GM12891 (cell line): Measurements from ENCODE around the gene SARDH.

ENCODE experiments used
- DNase-seq: peaks from one replicate; pipeline ENCODE4 v3.0.0; 2011; ENCODE audit warnings: low spot score; ENCODE audit not compliant: insufficient read length
- FAIRE-seq: peaks from 2 replicates; lab custom pipeline; 2011; peaks lifted over from hg19 to GRCh38; lab: Jason Lieb, UNC
- PAX5 ChIP-seq: IDR thresholded peaks from 2 replicates; pipeline ENCODE4 v1.6.1; 2011; ENCODE audit warnings: low read length, moderate library complexity, mild to moderate bottlenecking; ENCODE audit not compliant: insufficient read depth, severe bottlenecking
- POLR2A ChIP-seq: IDR thresholded peaks from 2 replicates; pipeline ENCODE4 v1.6.1; 2011; ENCODE audit warnings: low read depth, low read length, control low read depth
- POLR2AphosphoS5 ChIP-seq: IDR thresholded peaks from 2 replicates; pipeline ENCODE4 v1.6.1; 2011; ENCODE audit warnings: low read depth, low read length, control low read depth
- POU2F2 ChIP-seq: IDR thresholded peaks from 2 replicates; pipeline ENCODE4 v1.6.1; 2011; ENCODE audit warnings: low read depth, mild to moderate bottlenecking, control low read depth, low read length, moderate library complexity
- SPI1 ChIP-seq: IDR thresholded peaks from 2 replicates; pipeline ENCODE4 v1.6.1; 2011; ENCODE audit warnings: low read depth, low read length, control low read depth
- TAF1 ChIP-seq: IDR thresholded peaks from 2 replicates; pipeline ENCODE4 v1.6.1; 2011; ENCODE audit warnings: low read depth, low read length, control low read depth

SARDH gene

DNA sequence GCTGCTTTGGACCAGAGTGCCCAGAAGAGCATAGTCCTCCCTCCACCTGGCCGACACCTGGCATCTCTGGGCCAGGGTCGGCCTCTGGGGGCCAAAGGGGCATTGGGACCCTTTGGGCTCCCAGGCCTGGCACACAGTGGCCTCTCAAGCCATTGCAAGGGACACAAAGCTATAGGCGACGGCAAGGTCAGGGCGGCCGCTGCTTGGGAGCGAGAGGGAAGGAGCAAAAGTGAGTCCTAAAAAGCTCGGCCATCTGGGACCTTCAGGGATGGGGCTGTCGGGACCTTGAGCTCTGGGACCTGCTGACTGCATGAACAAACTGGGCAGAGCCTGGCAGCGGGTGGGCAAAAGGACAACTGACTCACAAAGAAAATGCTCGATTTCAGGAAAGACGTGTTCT, 88.1 kb downstream of the SARDH start:
- FAIRE-seq (no peak), DNase-seq (no peak)
- TF ChIP-seq SPI1 = no peak

GRCh38 chr9:133649194-133649593, 89.0 kb downstream of the SARDH start:
- no peak for TF ChIP-seq PAX5
- no peak for TF ChIP-seq TAF1
- TF ChIP-seq POLR2AphosphoS5 = no peak
- TF ChIP-seq SPI1 = no peak
- TF ChIP-seq POLR2A = no peak
- no peak for TF ChIP-seq POU2F2
- FAIRE-seq = no peak
- DNase-seq = no peak

GRCh38 chr9:133647765-133648469, 90.2 kb downstream of the SARDH start:
- FAIRE-seq (no peak), DNase-seq (no peak)
- TF ChIP-seq POU2F2 (no peak), POLR2A (no peak), TAF1 (no peak), PAX5 (no peak), SPI1 (no peak), POLR2AphosphoS5 (no peak)

DNA sequence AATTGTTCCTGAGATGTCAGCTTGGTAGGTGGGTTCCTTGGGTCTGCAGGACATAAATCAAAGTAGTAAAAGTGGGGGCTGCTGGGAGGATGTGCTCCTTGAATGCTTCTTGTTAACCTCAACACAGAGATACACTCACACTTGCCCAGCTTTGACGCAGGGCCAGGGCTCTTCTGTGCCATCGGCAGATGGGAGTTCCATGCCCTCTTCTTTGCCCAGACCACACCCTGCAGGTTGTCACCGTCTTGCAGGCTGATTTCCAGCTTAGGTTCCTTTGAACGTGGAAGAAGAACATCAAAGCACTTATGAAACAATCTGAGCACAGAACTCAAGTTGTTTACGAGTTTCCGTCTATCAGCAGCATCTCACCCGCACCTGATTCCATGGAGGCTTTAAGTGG, 91.0 kb downstream of the SARDH start:
- no peak for FAIRE-seq
- DNase-seq = no peak
- TF ChIP-seq PAX5 (no peak), TAF1 (no peak), SPI1 (no peak), POU2F2 (no peak)

GRCh38 chr9:133645021-133645765, 93.0 kb downstream of the SARDH start:
- TF ChIP-seq SPI1 (no peak), POLR2AphosphoS5 (no peak), PAX5 (no peak), POLR2A (no peak), TAF1 (no peak), POU2F2 (no peak)
- DNase-seq = no peak
- FAIRE-seq = no peak

- no peak for DNase-seq
- TF ChIP-seq PAX5 (no peak), POLR2AphosphoS5 (no peak), POLR2A (no peak), POU2F2 (no peak), TAF1 (no peak), SPI1 (no peak)
- FAIRE-seq = no peak
Observed at GRCh38 chr9:133643978-133644760, 94.0 kb downstream of the SARDH start.

GRCh38 chr9:133643362-133643755, 94.8 kb downstream of the SARDH start:
- DNase-seq (no peak), FAIRE-seq (no peak)
- TF ChIP-seq POLR2AphosphoS5 (no peak), POU2F2 (no peak), TAF1 (no peak), SPI1 (no peak), PAX5 (no peak), POLR2A (no peak)

DNA sequence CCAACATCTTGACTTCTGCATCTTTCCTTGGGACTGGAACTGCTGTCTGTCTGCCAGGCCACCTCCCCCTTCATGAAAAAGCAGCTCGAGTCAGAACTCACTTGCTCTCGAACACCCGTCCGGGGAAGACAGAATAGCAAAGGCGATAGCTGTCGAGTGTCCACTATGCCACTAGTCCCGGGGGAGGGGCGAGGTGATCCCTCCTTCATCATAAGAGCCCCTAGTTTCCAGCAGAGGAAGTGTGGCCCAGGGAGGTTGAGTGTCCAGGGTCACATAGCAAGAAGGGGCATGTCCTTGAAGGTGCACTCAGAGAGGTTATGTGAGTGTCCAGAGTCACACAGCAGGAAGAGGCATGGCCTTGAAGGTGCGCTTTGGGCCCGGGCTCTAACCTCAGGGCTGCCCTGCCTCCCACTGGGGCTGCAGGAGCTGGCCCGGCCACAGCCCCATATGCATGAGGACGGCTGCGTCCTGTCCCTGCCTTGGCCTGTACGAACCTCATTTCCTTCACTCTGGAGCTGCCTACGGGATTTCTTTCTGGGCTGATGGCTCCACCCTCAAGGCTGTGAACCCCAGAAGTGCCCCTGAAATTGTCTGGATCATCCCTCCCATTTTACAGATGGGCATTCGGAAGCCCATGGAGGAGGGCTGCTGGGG, 95.3 kb downstream of the SARDH start:
- FAIRE-seq (no peak), DNase-seq (no peak)
- no peak for TF ChIP-seq PAX5
- TF ChIP-seq POU2F2 = no peak
- no peak for TF ChIP-seq POLR2AphosphoS5
- TF ChIP-seq SPI1 = no peak
- TF ChIP-seq POLR2A = no peak
- no peak for TF ChIP-seq TAF1
